PFSK-1 (cell line): ENCODE measurements around the gene OSBPL3.

Experiments used
- FOXP2 ChIP-seq: optimal IDR thresholded peaks from 2 replicates; pipeline ENCODE3; 2011; ENCODE audit warnings: borderline replicate concordance, control low read depth, inconsistent platforms; ENCODE audit not compliant: insufficient read depth; ENCODE audit errors: extremely low read length, extremely low read depth
- POLR2AphosphoS5 ChIP-seq: IDR thresholded peaks from 2 replicates; pipeline ENCODE4 v1.6.1; 2012; ENCODE audit warnings: low read depth, mild to moderate bottlenecking, control low read depth, low read length, moderate library complexity
- REST ChIP-seq, 2 experiments: IDR thresholded peaks; 2 replicates each; pipeline versions ENCODE4 v1.6.1 to v1.8.0; 2011 to 2012; ENCODE audit warnings: low read depth in 2 of 2, low read length in 2 of 2, control low read depth in 1 of 2, inconsistent platforms in 1 of 2, mild to moderate bottlenecking in 1 of 2, moderate library complexity in 1 of 2; ENCODE audit not compliant: insufficient read depth in 1 of 2
- SIN3A ChIP-seq: IDR thresholded peaks from 2 replicates; pipeline ENCODE4 v1.6.1; 2012; ENCODE audit warnings: mild to moderate bottlenecking, low read length, moderate library complexity, borderline replicate concordance; ENCODE audit not compliant: insufficient read depth
- TAF1 ChIP-seq: IDR thresholded peaks from 2 replicates; pipeline ENCODE4 v1.6.1; 2012; ENCODE audit warnings: low read length, control low read depth, borderline replicate concordance; ENCODE audit not compliant: insufficient read depth

Gene OSBPL3

GRCh38 chr7:24797270-24797669 lies 182.7 kb downstream of the OSBPL3 start:
- TF ChIP-seq FOXP2 (no peak), REST (IDR thresholded peaks at IDR 0.05; ENCODE audit: insufficient read depth in 1 of 2, low read depth in 2 of 2, low read length in 2 of 2) (no peak), TAF1 (no peak), SIN3A (no peak), POLR2AphosphoS5 (no peak)

GRCh38 chr7:24795407-24795767 lies 184.6 kb downstream of the OSBPL3 start:
- TF ChIP-seq TAF1 = no peak
- TF ChIP-seq SIN3A = no peak
- no peak for TF ChIP-seq REST (IDR thresholded peaks at IDR 0.05; ENCODE audit: insufficient read depth in 1 of 2, low read depth in 2 of 2, low read length in 2 of 2)
- no peak for TF ChIP-seq POLR2AphosphoS5
- TF ChIP-seq FOXP2 = no peak

- TF ChIP-seq TAF1 (no peak), FOXP2 (no peak), REST (IDR thresholded peaks at IDR 0.05; ENCODE audit: insufficient read depth in 1 of 2, low read depth in 2 of 2, low read length in 2 of 2) (no peak), POLR2AphosphoS5 (no peak), SIN3A (no peak)
Measured at GRCh38 chr7:24793982-24794648, 185.9 kb downstream of the OSBPL3 start.

- no peak for TF ChIP-seq FOXP2
- TF ChIP-seq REST (IDR thresholded peaks at IDR 0.05; ENCODE audit: insufficient read depth in 1 of 2, low read depth in 2 of 2, low read length in 2 of 2) = no peak
- no peak for TF ChIP-seq SIN3A
- TF ChIP-seq TAF1 = no peak
- TF ChIP-seq POLR2AphosphoS5 = no peak
Measured at GRCh38 chr7:24788961-24789576, 190.9 kb downstream of the OSBPL3 start.
